GM18499 (cell line): Measurements from ENCODE around the gene TADA2A.
"Not testable (repeated sequence)": the region's sequence is repeated elsewhere in the genome, so short reads cannot be mapped to it uniquely, and the experiment has no call there.

Experiments used
- ATAC-seq: cut with Tn5 transposase; IDR thresholded peaks from one replicate; pipeline ENCODE4 v1.9.1; 2021; ENCODE audit warnings: moderate number of reproducible peaks; ENCODE audit not compliant: insufficient read depth, unreplicated experiment

TADA2A gene

GRCh38 chr17:37399265-37399803 is 7.4 kb upstream of the TADA2A start:
- ATAC-seq = no peak

- ATAC-seq = no peak
These were observed 6.2 kb upstream of the TADA2A start for GRCh38 chr17:37400505-37400904.

DNA sequence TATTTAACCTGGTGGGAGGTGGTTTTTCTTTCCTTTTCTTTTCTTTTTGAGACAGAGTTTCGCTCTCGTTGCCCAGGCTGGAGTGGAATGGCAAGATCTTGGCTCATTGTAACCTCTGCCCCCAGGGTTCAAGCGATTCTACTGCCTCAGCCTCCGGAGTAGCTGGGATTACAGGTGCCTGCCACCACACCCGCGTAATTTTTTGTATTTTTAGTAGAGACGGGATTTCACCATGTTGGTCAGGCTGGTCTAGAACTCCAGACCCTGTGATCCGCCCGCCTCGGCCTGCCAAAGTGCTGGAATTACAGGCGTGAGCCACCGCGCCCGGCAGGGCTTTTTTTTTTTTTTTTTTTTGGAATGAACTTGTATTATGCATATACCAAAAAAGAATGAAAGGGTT is 1.2 kb upstream of the TADA2A start:
- ATAC-seq = not testable (repeated sequence)

GRCh38 chr17:37405955-37406634 is 591 bp upstream of the TADA2A start:
- ATAC-seq = no peak

GRCh38 chr17:37408145-37408479 is 1.4 kb downstream of the TADA2A start:
- ATAC-seq = not testable (repeated sequence)

GRCh38 chr17:37410357-37410756 is 3.7 kb downstream of the TADA2A start:
- no peak for ATAC-seq

DNA sequence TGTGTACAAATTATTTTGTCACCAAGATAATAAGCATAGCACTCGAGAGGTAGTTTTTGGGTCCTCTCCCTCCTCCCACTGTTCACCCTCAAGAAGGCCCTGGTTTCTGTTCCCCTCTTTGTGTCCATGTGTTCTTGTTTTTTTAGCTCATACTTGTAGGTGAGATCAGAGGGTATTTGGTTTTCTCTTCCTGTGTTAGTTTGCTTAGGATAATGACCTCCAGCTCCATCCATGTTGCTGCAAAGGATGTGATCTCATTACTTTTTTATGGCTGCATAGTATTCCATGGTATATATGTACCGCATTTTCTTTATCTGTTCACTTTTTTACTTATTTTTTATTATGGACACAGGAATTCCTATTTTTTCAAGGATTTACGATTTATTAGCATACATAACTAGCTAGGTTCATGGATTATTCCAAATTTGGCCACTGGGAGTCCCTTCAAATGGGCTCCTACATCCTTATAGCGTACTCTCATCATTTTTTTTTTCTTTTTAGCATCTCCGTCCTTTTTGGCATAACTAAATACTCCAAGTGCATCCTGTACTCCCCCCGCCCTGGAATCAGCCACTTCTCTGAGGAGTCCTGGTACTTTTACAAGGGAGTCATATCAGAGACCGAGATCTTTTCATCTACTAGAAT is 7.3 kb downstream of the TADA2A start:
- no peak for ATAC-seq

DNA sequence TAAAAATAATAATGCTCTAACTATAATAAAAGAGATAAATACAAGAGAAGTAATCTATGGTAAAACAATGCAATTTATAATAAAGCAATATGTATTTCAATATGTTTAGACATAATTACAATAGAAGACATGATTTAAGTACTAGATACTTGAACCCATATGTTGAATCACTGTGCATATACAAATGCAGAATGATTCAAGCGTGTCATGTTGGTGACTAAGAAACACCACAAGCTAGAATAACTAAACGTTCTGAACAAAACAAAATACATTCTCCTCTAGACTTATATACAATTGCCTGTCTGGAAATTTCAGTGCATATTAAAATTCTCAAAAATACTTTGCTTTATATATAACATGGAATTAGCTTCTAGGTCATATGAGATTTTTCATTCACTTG is 11.2 kb downstream of the TADA2A start:
- ATAC-seq = no peak

DNA sequence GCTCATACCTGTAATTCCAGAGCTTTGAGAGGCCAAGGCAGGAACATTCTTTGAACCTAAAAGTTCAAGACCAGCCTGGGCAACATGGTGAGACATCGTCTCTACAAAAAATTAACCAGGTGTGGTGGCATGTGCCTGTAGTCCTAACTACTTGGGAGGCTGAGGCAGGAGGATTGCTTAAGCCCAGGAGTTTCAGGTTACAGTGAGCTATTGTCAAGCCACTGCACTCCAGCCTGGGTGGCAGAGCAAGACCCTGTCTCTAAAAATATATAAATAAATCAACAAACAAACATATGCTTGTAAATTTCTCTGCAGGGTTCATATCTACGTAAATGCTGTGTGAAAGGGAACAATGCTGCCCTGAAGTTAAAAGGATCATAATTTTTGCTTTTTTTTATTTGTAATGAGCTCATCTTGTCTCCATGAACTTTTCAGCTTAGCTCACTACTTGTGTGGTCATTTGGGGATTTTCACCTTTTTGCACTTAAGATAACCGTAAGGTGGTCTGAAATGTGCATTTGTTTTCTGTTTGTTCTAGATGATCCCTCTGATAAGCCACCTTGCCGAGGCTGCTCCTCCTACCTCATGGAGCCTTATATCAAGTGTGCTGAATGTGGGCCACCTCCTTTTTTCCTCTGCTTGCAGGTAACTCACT is 16.4 kb downstream of the TADA2A start:
- ATAC-seq = no peak

DNA sequence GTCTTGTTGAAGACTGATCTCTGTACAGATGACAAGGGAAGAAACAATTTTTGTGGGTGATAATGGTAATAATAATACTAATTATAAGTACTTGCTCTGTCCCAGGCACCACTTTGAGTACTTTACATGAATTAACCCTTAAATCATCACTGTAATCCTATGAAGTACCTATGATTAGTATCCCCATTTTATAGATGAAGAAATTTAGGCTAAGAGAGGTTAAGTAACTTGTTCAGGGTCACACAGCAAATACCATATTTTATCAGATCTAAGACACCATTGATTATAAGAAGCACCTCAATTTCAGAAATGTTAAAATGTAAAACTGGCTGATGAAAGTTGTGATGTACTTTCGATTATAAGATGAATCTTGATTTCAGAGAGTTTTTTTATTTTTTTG is 18.6 kb downstream of the TADA2A start:
- ATAC-seq = no peak

DNA sequence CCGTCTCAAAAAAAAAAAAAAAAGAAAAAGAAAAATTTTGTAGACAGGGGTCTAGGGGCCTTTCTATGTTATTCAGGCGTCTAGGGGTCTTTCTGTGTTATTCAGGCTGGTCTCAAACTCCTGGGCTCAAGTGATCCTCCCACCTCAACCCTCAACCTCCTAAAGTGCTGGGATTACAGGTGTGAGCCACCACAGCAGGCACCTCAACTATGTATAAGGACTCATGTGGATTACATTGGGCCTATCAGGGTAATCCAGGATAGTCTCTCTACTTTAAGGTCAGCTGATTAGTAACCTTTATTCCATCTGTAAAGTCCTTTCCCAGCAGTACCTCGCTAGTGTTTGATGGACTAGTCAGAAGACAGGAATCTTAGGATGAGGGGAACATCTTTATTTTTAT is 22.4 kb downstream of the TADA2A start:
- ATAC-seq = no peak

DNA sequence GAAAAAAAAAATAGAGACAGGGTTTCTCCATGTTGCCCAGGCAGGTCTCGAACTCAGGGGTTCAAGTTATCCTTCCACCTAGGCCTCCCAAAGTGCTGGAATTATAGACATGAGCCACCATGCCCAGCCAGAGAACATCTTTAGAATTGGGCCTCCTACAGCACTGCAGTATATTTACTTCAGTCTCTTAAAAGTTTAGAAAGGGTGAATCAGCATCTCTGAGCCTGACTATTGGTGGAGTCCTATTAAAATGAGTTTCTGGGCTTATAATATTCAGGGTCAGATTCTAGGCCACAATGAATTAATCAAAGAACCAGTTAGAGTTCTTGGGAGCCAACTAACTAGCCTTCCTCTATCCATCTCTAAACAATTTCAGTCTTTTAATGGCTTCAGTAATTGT is 22.8 kb downstream of the TADA2A start:
- ATAC-seq = no peak

DNA sequence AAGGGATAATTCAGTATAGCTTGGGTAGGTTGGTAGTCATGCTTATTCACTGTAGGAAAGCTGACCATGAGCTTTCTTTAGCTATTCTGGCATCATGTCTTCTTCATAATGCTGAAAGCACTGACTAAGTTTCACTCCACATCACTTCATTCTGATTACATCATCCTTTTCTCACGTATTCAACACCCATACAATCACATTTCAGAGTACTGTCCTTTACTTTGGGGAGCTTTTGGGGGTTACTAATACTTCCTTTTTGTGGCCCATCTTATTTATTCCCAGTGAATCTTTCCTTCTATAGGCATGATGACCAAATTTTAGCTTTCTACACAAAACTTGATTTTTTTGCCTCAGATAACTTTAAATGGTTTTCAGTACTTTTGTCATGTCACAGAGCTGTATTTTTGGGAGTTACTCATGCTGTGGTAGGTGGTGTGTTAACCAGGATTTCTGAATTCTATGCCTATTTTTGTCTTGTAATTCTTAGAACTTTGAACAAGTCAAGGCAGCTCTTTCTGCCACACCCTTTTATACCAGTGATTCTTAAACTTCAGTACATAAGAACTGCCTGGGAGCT is 23.5 kb downstream of the TADA2A start:
- ATAC-seq = no peak

DNA sequence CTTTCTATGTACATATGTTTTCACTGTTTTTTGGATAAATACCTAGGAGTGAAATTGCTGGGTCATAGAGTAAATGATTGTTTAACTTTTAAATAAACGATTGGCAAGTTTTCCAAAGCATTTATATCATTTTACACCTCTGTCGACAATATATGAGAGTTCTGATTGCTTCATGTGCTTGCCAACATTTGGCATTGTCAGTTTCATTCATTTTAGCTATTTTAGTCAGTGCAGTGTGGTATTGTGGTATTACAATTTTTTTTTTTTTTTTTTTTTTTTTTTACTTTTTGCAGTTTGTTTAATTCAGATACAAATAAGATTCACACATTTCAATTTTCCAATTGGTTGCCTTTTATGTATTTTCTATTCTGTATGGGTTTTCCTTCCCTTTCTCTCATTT is 26.0 kb downstream of the TADA2A start:
- no peak for ATAC-seq

GRCh38 chr17:37438141-37438540 is 31.5 kb downstream of the TADA2A start:
- ATAC-seq = no peak

GRCh38 chr17:37440424-37440823 is 33.7 kb downstream of the TADA2A start:
- no peak for ATAC-seq

DNA sequence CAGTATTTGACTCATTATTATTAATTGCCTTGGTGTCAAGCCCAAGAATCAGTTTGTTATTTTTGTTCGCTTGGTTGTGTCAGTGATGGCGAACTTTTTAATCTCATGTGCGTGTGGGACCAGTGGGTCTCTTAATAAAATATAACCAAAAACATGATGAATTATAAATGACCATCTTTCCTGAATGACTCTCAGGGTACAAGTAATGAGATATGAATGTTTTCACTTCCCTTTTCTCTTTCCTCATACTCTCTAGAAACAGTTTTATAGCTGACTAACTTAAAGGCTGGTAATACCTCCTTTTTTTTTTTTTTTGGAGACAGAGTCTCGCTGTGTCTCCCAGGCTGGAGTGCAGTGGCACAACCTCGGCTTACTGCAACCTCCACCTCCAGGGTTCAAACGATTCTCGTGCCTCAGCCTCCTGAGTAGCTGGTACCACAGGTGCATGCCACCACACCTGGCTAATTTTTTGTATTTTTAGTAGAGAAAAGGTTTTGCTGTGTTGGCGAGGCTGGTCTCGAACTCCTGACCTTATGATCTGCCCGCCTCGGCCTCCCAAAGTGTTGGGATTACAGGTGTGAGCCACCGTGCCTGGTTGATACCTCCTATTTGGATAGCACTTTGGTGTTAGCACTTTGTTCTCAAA is 34.8 kb downstream of the TADA2A start:
- ATAC-seq = not testable (repeated sequence)

- no peak for ATAC-seq
These were observed 39.3 kb downstream of the TADA2A start for GRCh38 chr17:37446027-37446426.

- ATAC-seq = no peak
These were observed 41.0 kb downstream of the TADA2A start for GRCh38 chr17:37447641-37448040.

DNA sequence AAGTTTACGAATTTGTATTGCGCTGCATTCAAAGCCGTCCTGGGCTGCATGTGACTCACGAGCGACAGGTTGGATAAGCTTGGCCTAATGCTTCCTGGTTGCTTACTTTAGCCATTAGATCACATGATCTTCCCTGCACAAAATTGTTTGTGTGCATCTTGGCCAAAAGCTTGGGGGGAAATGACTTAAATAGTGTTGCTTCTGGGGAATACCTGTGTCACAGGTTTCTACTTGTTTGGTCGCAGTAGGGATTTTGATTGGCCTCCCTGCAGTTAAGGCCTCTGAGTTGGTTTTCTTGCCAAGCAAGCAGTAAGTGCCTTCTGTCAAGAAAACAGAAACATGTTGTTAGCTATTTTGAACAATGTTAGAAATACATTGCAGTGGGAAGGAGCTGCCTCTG is 43.4 kb downstream of the TADA2A start:
- no peak for ATAC-seq

GRCh38 chr17:37457801-37458200 is 51.1 kb downstream of the TADA2A start:
- ATAC-seq = not testable (repeated sequence)
